GM21717 (cell line): ENCODE measurements around the gene STARD13.
"Not testable (repeated sequence)": the region's sequence is repeated elsewhere in the genome, so short reads cannot be mapped to it uniquely, and the experiment has no call there.

Experiments used
- ATAC-seq: cut with Tn5 transposase; IDR thresholded peaks from one replicate; pipeline ENCODE4 v1.9.1; 2021; ENCODE audit warnings: mild to moderate bottlenecking, moderate library complexity; ENCODE audit not compliant: unreplicated experiment

The STARD13 gene

GRCh38 chr13:33181264-33181663 is 104.3 kb downstream of the STARD13 start:
- ATAC-seq: no peak

- no peak for ATAC-seq
Observed at GRCh38 chr13:33180122-33180804, 105.3 kb downstream of the STARD13 start.

GRCh38 chr13:33179463-33179862 is 106.1 kb downstream of the STARD13 start:
- ATAC-seq: no peak

GRCh38 chr13:33178209-33178840 is 107.2 kb downstream of the STARD13 start:
- no peak for ATAC-seq

GRCh38 chr13:33177340-33178208 is 108.0 kb downstream of the STARD13 start:
- not testable (repeated sequence) for ATAC-seq

GRCh38 chr13:33176526-33176925 is 109.0 kb downstream of the STARD13 start:
- ATAC-seq: no peak

- ATAC-seq: no peak
Observed at GRCh38 chr13:33175991-33176390, 109.6 kb downstream of the STARD13 start.

GRCh38 chr13:33174931-33175330 is 110.6 kb downstream of the STARD13 start:
- no peak for ATAC-seq

- ATAC-seq: no peak
Observed at GRCh38 chr13:33174491-33174890, 111.1 kb downstream of the STARD13 start.

- no peak for ATAC-seq
Observed at GRCh38 chr13:33172911-33173310, 112.6 kb downstream of the STARD13 start.

GRCh38 chr13:33172400-33172799 is 113.2 kb downstream of the STARD13 start:
- ATAC-seq: no peak

- ATAC-seq: no peak
Observed at GRCh38 chr13:33169273-33169980, 116.1 kb downstream of the STARD13 start.

GRCh38 chr13:33168321-33168960 is 117.1 kb downstream of the STARD13 start:
- no peak for ATAC-seq

GRCh38 chr13:33167491-33167890 is 118.1 kb downstream of the STARD13 start:
- ATAC-seq: no peak

- ATAC-seq: no peak
Observed at GRCh38 chr13:33165787-33166186, 119.8 kb downstream of the STARD13 start.

GRCh38 chr13:33164331-33164730 is 121.2 kb downstream of the STARD13 start:
- no peak for ATAC-seq

GRCh38 chr13:33162725-33163124 is 122.8 kb downstream of the STARD13 start:
- ATAC-seq: not testable (repeated sequence)

GRCh38 chr13:33158816-33159215 is 126.7 kb downstream of the STARD13 start:
- ATAC-seq: no peak

- ATAC-seq: no peak
Observed at GRCh38 chr13:33158271-33158670, 127.3 kb downstream of the STARD13 start.

- no peak for ATAC-seq
Observed at GRCh38 chr13:33154911-33155310, 130.6 kb downstream of the STARD13 start.
